Ovary (tissue), 3 donors: ENCODE data around the gene LPIN1.

Source experiments
- CTCF ChIP-seq, 3 donors: fragments of 450-650 bp in 2 of 3; fragments of 200-600 bp in 1 of 3; IDR thresholded peaks; one replicate each; pipeline versions ENCODE4 v1.5.1 to v1.8.0; 2016 to 2022; ENCODE audit warnings: antibody characterized with exemption in 3 of 3, mild to moderate bottlenecking in 1 of 3
- EP300 ChIP-seq: sonication (generic); formaldehyde crosslinking; IDR thresholded peaks from one replicate; pipeline ENCODE4 v1.6.1; 2017; ENCODE audit warnings: antibody characterized with exemption
- POLR2A ChIP-seq: fragments of 450-650 bp; IDR thresholded peaks from one replicate; pipeline ENCODE4 v1.6.1; 2017; ENCODE audit warnings: antibody characterized with exemption, mild to moderate bottlenecking, moderate library complexity
- donor health status: DM: no; HTN: no; CAD: no.

- no peak for TF ChIP-seq POLR2A
- no peak for TF ChIP-seq EP300
- TF ChIP-seq CTCF (IDR thresholded peaks at IDR 0.05): no peak
Observed at GRCh38 chr2:11713815-11714214, 32.6 kb upstream of the LPIN1 start.
